ENCODE measurements around the gene EPSTI1. TPM values are rescaled to one million over a fixed set of nuclear protein-coding genes. Genes with fewer than 3 reads are reported as not detected.

Gene EPSTI1
- total RNA-seq, 2 experiments from 2014 or later = 8.4 to 9.7 TPM

- no peak for TF ChIP-seq CTCF (IDR thresholded peaks at IDR 0.05)
- intact Hi-C loops (cut with micrococcal nuclease) = no loop called here
- peak within 1 kb of the TSS; percentile 94 for H3K27ac Mint-ChIP-seq
- peak; percentile 86 for DNase-seq
- peaks cover 7% of the 10 kb centered on the region for H3K36me3 Mint-ChIP-seq (ENCODE audit: low read depth)
- ChIA-PET CTCF (interaction anchor here (1.2 to 2.1 kb wide), 5 partner anchors 9 to 65 kb away, joined by 3 to 15 read pairs (median 4); no protein-coding TSS in a partner anchor), POLR2A (interaction anchor here (0.6 to 2.1 kb wide), 10 partner anchors 9 to 1641 kb away, joined by 3 to 20 read pairs (median 4); partner anchors contain the start of gene EPSTI1)
- H3K4me1 Mint-ChIP-seq (ENCODE audit: low read depth) = peaks cover 27% of the 10 kb centered on the region
- H3K27me3 Mint-ChIP-seq = no peaks in the 10 kb centered on the region
- H3K9me3 Mint-ChIP-seq = no peaks in the 10 kb centered on the region
- peak; percentile 93 for ATAC-seq
- H3K4me3 Mint-ChIP-seq = peak within 1 kb of the TSS; percentile 97
These were observed 31.4 kb upstream of the EPSTI1 start, which contains the start of gene DNAJC15 for GRCh38 chr13:43023289-43023963. Gene DNAJC15, plus strand, starts transcription at chr13:43023586. Its CDS starts 41 bp downstream, at chr13:43023627.

GRCh38 chr13:43022934-43023288 is 30.9 kb upstream of the EPSTI1 start:
- no peak for ATAC-seq
- peaks cover 3% of the 10 kb centered on the region for H3K36me3 Mint-ChIP-seq (ENCODE audit: low read depth)
- ChIA-PET CTCF (interaction anchor here (1.2 to 2.1 kb wide), 4 partner anchors 8 to 54 kb away, joined by 3 to 15 read pairs (median 5); no protein-coding TSS in a partner anchor), POLR2A (interaction anchor here (0.6 to 2.1 kb wide), 6 partner anchors 10 to 55 kb away, joined by 3 to 20 read pairs (median 4); partner anchors contain the start of gene EPSTI1)
- H3K9me3 Mint-ChIP-seq = no peaks in the 10 kb centered on the region
- H3K27ac Mint-ChIP-seq = peak overlapping the region; percentile 94
- no peak for DNase-seq
- no peaks in the 10 kb centered on the region for H3K27me3 Mint-ChIP-seq
- H3K4me3 Mint-ChIP-seq = peak overlapping the region; percentile 97
- peaks cover 21% of the 10 kb centered on the region for H3K4me1 Mint-ChIP-seq (ENCODE audit: low read depth)
- no peak for TF ChIP-seq CTCF (IDR thresholded peaks at IDR 0.05)
- intact Hi-C loops (cut with micrococcal nuclease) = no loop called here

- peaks cover 3% of the 10 kb centered on the region for H3K36me3 Mint-ChIP-seq (ENCODE audit: low read depth)
- no peaks in the 10 kb centered on the region for H3K9me3 Mint-ChIP-seq
- no peak for TF ChIP-seq CTCF (IDR thresholded peaks at IDR 0.05)
- DNase-seq (no peak), ATAC-seq (no peak)
- H3K4me1 Mint-ChIP-seq (ENCODE audit: low read depth) = peaks cover 18% of the 10 kb centered on the region
- no peak overlapping the region for H3K27ac Mint-ChIP-seq
- no peak overlapping the region for H3K4me3 Mint-ChIP-seq
- intact Hi-C loops (cut with micrococcal nuclease) = no loop called here
- H3K27me3 Mint-ChIP-seq = no peaks in the 10 kb centered on the region
- CTCF ChIA-PET = interaction anchor here (1.1 to 2.1 kb wide), 3 partner anchors 28 to 53 kb away, joined by 3 to 15 read pairs (median 3); no protein-coding TSS in a partner anchor
- POLR2A ChIA-PET = interaction anchor here (2.1 kb wide), 1 partner anchor 30 kb away, joined by 20 read pairs; the partner anchor contains the start of gene EPSTI1
These were observed 30.1 kb upstream of the EPSTI1 start for GRCh38 chr13:43021926-43022670.

- no peak for DNase-seq
- Mint-ChIP-seq H3K27me3 (no peaks in the 10 kb centered on the region), H3K27ac (no peak overlapping the region), H3K4me1 (ENCODE audit: low read depth) (peaks cover 13% of the 10 kb centered on the region), H3K4me3 (no peak overlapping the region), H3K9me3 (no peaks in the 10 kb centered on the region), H3K36me3 (ENCODE audit: low read depth) (peaks cover 3% of the 10 kb centered on the region)
- ChIA-PET POLR2A (no interaction called here), CTCF (interaction anchor here (1.1 kb wide), 1 partner anchor 51 kb away, joined by 3 read pairs; no protein-coding TSS in a partner anchor)
- TF ChIP-seq CTCF (IDR thresholded peaks at IDR 0.05) = no peak
- ATAC-seq = no peak
- intact Hi-C loops (cut with micrococcal nuclease) = no loop called here
These were observed 28.8 kb upstream of the EPSTI1 start for GRCh38 chr13:43020794-43021193.
